ENCODE measurements around the gene RNF130.

The RNF130 gene, protein sequence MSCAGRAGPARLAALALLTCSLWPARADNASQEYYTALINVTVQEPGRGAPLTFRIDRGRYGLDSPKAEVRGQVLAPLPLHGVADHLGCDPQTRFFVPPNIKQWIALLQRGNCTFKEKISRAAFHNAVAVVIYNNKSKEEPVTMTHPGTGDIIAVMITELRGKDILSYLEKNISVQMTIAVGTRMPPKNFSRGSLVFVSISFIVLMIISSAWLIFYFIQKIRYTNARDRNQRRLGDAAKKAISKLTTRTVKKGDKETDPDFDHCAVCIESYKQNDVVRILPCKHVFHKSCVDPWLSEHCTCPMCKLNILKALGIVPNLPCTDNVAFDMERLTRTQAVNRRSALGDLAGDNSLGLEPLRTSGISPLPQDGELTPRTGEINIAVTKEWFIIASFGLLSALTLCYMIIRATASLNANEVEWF

DNA sequence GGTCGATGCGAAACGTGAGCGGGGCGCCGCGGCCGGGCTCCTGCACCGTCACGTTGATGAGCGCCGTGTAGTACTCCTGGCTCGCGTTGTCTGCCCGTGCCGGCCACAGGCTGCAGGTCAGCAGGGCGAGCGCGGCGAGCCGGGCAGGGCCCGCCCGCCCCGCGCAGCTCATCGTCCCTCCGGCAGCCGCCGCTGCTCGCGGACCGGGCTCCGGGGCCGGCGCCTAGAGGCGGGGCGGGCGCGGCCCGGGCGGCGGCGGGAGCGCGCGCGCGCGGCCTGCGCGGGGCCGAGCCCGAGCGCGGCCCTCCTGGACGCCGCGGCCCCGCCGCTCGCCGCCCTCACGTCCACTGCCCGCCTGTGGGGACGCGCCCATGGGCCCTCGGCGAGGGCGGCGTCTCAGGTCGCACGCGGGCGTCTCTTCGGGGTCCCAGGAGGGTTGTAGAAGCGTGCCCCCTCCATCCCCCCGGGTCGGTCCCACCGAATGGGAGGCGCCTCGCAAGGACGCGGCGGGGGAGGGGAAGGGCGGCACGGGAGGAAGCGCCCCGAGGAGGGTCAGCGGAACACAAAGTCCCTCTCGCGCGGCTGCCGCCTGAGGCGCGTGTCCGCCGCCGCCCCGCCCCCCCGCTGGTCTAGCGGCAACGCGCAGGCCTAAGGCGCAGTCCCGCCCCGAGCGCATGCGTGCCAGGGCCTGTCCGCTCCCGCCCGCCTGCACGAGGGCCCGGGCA lies at the start of gene RNF130:
RNF130 (minus strand) TSS at position 229 of the 725 bp plus-strand sequence; CDS start at position 172, 57 bp downstream.
- DNase-seq = peak; percentile 96

DNA sequence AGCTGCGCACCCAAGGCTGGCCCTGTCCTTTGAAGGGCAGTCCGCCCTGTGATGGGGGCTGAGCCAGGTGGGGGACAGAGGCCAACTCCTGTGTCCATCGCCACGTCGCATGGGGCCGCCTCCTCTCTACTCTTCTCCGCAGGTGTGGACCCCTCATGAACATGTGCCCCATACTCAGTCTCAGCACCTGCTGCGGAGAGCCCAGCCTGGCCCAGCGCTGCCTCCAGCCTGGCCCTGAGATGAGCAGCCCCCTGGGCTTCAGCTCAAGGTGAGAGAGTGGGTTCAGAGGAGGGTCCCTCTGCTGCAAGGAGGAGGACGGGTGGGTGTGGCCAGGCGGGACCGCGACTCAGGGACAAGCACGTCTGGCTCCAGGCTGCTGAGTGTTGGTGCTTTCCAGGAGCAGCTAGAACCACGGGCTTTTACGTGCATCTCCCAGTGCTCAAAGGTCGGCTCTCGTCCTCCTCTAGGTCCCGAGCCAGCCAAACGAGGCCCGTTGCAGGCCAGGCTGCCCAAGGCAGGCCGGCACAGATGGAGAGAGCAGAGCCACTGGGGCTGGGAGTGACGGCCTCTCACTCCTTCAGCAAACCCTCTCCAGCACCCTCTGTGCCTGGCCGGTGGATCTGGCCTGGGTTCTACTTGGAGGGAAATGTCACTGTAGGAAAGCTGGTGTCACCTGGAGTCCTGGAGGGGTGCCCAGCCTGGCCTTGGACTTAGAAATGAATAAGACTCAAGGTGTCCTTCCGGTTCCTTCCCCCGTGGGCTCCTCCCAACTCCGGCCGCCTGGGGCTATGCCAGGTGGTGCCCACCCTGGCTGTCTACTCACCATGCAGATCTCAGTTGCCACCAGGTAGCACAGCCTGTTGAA lies 48.9 kb upstream of the RNF130 start:
- no peak for DNase-seq

DNA sequence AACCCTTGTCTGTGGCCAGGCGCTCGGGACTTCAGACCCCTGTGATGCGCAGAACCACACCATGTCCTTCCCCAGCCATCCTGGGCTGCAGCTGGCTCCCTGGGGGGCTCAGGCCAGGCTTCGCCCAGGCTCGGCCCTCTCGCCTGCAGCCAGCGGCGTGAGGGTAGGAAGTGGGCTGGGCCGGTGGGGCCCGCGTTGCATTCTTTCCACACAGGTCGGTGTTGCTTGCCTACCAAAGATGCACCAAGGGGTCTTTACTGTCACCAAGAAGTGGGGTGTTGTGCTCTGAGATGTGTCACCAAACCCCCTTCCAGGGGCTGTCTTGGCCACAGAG lies 48.3 kb upstream of the RNF130 start:
- no peak for DNase-seq

DNA sequence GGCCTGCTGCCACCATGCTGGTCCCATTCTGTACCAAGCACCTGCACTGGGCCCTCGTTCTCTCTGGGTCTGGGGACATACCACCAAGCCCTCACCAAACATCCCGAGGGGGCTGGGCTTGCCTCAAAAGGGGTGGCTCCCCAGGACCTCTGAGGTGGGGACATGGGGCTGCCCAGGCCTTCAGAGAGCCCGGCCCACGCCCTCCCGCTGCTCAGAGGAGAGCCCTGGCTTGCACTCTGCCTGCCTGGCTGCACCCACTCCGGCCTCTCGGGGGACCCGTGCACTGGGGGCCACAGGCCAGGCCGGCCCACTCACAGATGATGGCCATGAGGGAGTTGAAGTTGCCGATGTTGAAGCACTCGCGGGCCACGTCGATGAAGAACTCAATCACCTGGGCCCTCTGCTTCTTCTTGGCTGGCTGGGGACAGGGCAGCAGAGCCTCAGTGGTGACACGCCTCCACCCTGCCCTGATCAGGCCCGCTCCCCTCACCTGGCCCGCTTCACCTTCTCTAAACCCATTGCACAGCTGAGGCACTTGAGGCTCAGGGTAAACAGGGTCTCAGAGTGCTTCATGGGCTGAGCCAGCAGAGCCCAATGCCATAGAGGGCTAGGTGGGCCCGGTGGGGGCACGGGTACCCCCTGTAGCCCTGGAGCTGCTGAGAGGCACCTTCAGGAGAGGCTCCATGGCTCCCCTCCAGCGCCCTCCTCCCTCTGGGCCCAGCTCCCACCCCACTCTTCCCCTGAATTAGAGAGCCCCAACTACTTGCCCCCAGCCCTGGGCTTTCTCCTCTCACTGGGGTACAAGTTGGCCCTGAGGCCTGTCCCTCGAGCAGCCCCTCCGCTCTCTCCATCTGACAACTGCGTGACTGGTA lies 47.7 kb upstream of the RNF130 start:
- DNase-seq = no peak

DNA sequence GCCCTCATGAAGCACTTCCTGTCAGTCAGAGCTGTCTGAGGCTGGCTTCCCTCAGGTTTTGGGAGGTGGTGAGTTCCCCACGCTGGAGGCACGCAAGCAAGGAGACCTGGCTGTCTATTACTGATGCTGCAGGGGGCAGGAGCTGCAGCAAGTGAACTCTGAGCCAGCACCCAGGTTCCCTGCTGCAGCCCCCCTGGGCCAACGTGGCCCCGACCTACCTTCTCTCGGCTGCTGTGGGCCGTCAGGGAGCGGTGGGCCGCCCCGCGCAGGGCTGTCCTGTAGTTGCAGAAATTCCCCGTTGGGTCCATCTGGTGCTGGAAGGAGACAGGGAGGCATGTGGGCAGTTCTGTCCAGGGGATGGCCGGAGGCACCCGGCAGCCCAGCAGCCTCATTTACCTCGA lies 46.8 kb upstream of the RNF130 start:
- DNase-seq = no peak

DNA sequence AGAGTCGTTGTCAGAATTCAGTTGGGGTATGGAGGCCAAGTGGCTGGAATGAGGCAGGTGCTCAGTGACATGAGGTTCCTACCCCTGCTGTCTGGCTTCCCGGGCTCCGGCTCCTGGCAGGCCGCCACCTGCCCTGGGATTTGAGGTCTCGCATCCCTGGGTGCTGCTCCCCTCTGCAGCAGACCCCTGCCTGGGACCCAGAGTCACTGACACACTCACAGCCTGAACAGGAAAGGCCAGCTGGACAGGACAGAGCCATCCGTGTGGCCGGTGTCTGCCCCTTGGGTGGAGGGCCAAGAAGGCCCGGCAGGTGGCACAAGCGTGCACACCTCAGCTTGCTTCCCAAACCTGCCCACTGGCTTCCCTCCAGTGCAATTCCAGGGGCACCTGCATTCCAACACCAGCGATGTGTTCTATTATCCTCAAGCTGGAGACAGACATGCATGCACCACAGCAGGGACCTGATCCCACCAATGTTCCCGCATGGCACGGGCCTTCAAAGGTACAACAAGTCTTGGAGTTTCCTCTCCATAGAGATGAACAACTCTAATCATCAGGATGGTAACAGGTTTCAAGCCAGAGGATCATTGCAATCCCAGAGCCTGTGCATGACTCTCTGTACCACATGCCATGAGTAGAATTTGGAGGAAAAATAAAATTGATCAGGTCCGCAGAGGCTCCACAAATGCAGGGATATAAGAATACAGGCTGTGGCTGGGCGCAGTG lies 45.6 kb upstream of the RNF130 start:
- no peak for DNase-seq

DNA sequence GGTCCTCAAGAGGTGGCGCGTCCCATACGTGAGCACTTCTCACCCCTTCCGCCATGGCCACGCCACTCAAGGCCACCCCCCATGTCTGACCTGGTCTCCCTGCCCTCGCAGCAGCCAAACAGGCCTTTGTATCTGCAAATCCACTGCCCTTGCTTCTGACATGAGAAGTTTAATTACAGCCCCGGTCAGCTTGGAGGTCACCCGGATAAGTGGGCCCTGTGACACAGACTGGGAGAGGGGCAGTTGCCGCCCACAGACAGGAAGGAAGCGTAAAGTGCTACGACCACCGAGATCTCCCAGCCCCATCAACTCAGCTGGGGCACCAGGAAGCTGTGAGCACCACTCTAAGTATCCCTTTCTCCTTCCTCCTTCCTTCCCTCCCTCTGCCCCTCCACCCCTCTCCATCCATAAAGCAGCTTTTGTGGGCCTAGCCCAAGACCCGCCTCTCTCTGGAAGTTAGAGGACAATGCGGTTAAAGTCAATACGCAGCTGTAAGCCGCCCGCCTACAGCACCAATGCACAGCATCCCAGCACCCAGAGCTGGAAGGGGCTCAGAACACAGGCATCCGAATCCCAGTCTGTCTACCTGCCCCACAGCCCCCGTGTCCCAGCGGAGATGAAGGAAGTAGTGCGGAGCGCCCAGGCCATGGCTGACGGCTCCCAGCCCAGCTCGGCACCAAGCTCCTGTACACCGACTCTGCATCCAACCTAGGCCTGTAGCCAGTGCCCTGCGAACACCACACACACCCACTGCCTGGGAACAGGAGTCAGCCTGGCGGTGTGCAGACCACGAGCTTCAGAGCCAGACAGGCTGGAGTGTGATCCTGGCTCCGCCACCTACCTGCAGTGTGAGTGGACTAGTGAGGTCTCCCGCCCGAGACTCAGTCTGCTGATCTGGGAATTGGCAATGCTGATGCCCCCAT lies 44.8 kb upstream of the RNF130 start:
- DNase-seq = no peak

DNA sequence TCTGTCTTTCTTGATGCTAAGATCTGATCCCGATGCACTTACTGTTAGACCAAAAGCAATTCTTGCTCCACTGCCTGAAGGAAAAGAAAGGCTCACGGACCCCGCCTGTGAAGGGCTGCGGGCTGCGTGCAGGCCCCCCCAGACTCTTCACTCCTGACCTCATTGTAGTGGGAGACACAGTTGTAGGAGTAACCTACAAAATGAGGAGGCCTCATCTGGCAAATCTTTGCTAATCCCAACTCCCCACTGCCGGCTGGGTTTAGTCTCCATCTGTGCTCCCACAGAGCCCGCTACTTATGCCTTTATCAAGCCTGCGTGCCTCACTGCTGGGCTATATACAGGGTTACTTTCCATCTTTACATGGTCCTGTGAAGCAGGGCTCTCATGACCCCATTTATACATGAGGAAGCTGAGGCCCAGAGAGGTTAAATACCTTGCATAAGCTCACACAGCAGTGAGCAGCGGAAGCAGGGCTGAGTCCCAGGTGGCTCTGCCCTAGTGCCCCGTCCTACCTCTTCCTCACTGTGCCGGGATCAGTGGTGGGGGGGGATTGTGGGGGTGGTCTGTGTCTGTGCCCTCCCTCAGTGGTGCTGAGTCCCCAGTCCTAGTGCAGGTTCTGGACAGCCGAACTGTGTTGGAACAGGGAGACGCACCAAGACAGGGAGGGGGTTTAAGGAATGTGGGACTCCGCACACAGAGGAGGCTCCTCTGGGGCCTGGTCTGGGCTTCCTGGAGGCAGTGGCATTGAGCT lies 43.9 kb upstream of the RNF130 start:
- DNase-seq = no peak

DNA sequence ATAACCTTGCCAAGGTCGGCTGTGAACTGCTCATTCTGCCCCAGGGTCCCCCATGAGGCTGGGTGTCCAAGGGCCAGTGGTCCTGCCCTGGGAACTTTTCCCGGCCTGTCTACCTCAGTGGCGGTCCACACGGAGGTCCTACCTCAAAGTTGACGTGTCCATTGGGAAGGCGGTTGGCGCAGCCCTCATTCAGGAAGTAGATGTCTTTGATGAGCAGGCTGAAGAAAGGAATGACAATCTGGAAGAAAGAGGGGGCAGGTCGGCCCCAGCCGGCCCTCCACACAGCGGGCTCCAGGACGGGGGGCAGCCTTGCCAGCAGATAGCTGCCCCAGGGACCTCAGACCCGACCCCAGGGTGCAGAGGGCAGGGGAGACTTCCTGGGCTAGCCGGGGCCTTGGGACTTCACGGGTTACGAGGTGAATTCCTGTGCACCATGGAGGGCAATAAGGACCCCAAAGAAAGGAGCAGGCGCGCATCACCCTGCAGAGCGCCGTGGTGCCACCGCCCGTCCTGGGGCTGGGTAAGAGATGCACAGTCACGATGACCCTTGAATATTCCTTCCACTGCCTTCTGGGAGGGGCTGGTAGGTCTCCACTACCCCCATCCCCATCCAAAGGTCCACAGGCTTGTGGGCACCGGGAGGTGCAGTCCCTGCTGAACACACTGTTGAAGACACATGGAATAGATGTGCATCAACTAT lies 42.9 kb upstream of the RNF130 start:
- no peak for DNase-seq

DNA sequence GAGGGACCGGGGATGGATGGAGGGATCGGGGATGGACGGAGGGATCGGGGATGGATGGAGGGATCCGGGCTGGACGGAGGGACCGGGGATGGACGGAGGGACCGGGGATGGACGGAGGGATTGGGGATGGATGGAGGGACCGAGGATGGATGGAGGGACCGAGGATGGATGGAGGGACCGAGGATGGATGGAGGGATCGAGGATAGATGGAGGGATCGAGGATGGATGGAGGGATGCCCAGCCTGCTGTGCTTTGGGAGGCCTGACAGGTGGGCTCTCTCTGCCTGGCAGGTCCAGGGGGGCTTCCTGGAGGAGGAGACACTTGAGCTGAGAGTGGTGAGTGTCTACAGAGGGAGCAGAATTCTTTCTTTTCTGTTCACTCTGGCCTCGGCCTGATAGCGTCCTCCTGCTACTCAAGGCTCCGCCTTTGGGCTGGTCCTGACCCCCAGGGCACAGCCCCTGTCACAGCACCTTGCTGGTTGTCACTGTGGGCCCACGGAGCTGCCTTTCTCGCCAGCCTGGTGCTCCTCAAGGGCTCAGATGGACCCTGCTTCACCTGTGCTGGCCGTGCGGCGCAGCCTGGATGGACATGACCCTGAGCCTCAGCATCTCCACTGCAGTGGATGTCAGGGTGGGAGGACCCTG lies 42.2 kb upstream of the RNF130 start:
- DNase-seq = no peak

DNA sequence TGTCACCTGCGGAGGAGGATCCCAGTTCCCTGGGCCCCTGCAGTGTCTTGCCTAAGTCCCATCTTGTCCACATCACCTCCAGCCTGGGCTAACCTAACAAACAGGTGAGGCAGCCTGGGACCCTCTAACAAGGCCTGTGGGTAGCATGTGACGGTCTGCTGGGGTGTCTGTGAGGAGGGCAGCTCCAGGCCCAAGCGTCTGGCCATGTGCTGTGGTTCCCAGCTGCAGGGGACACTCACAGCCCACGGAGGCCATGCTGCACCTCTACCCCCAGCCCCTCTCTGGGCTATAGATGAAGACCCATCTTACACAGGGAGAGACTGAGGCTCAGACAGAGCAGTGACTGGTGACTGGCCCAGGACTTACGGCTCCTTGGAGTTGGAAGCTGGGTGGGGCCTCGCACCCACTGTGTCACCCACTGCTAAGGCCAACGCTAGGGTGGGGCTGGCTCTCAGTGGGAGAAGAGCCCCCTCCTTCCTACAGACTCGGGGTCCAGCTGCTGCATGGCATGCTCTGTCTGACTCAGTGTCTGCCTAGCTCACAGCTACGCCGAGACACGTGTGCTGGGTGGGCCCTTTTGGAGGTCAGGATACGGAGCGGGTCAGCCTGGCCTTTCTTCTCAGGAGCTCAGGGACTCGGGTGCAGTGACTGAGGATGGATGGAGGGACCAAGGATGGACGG lies 40.8 kb upstream of the RNF130 start:
- DNase-seq = no peak

DNA sequence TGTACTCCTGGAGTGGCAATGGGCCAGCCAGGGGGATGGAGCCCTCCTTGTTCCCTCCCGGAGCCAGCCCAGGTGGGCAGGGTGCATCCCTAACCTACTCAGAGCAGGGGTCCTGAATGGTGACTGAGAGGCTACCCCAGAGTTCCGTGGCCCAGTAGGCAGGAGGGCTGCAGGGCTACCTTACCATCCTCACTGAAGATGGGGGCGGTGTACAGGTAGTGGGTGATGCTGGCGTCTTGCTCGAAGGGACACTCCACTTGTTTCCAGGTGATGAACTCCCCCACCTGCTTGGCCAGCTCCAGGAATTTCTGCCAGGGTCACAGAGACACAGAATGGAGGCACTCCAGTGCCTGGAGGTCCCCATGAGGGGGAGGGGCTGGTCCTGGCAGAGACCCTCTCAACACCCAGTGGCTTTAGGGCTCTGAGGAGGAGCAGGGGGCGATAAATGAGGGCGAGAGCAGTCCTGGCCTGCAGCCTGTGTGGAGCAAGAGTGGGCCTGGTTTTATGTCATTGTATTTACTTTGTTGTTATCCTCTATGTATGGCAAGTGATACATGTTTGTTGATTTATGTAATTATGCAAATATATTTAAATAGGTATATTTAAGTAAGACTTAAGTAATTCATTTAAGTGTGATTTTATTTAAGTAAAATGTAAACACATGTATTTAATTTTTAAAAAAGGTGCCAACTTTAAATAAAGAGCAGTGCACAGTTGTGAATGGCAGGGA lies 39.9 kb upstream of the RNF130 start:
- DNase-seq = no peak

DNA sequence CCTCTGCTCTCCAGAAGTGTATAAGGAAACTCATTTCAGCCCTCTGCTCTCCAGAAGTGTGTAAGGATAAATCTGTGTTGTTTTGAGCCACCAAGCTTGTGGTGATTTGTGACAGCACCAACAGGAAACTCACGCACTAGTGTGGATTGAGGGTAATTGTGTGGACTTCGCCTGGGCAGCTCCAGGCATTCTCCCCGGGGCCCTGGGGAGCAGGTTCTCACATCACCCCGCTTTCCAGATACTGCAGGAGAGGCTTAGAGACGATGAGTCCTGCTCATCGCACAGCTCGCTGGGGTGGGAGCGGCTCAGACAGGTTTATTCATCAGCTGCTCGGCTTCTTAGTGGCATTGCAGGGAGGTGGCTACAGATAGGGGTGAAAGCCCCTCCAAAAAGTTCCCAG lies 38.4 kb upstream of the RNF130 start:
- DNase-seq = no peak

DNA sequence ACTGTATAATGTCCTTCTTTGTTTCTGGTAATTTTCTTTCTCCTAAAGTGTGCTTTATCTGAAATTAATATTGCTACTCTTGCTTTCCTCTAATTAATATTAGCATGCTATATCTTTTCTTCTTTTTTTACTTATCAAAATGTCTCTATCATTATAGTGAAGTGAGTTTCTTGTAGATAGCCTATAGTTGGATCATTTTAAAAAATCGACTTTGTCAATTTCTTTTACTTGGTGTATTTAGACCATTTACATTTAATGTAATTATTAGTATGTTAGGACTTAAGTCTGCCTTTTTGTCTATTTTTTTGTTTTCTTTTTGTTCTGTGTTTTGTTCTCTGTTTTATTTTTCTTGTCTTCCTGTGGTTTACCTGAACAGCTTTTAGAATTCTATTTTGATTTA lies 35.4 kb upstream of the RNF130 start:
- no peak for DNase-seq

DNA sequence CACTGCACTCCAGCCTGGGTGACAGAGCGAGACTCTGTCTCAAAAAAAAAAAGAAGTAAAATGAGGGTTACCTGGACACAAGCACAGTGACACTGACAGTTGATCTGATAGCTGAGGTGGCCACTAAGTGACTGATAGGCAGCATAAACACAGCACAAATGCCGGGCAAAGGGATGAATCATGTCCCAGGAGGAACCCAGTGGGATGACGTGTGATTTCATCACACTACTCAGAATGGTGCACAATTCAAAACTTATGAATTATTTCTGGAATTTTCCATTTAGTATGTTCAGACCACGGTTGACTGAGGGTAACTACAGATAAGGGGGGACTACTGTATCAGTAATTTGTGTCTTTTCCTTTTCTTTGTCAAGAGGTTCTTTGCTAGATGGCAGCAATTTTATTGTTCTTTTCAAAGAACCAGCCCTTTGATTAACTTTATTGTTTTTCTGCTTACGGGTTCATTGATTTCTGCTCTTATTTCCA lies 34.3 kb upstream of the RNF130 start:
- no peak for DNase-seq

DNA sequence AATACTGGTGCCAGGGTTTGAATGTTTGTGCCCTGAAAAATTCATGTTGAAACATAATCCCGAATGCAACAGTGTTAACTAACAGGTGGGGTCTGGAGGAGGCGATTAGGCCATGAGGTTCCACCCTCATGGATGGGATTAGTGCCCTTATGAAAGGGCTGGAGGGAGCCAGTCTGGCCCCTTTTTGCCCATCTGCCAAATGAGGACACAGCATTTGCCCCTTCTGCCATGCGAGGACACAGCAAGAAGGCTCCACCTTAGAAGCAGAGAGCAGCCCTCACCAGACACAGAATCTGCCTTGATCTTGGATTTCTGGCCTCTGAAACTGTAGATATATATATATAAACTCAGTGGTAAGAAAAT lies 32.6 kb upstream of the RNF130 start:
- DNase-seq = no peak

DNA sequence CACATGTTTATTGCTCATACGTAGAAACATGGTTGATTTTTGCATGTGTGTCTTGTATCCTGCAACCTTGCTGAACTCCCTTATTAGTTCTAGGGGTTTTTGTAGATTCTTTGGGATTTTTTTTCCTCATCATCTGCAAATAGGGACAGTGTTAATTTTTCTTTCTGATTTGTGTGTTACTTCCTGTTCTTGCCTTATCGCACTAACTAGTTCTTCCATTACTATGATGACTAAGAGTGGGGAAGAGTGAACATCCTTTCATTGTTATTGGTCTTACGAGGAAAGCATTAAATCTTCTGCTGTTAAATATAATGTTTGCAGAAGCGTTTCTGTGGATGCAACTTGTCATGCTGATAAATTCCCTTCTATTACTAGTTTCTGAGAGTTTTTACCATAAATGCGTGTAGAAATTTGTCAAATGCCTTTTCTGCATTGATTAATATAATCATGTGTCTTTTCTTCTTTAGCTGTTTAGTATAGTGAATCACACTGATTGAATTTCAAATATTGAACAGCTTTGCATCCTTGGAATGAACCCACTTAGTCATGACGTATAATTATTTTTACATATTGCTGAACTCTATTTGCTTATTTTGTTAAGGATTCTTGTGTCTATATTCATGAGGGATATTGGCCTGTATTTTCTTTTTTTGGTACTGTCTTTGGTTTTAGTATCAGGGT lies 32.1 kb upstream of the RNF130 start:
- DNase-seq = no peak

All from hematopoietic multipotent progenitor cell treated with erythropoietin and hydrocortisone succinate and interleukin-3 and kit ligand, for 6 days (in vitro differentiated cells).